LNCaP clone FGC (cell line): ENCODE data around the gene ZNF362.

Experiments
- DNase-seq: peaks from one replicate; pipeline ENCODE4 v3.0.0-alpha.2; 2011; ENCODE audit warnings: low read depth
- H3K4me3 ChIP-seq: 2 replicates; pipeline ENCODE4 v1.5.1; 2011; ENCODE audit warnings: mild to moderate bottlenecking, low read depth, low read length, control low read depth
- CTCF ChIP-seq: IDR thresholded peaks from 2 replicates; pipeline ENCODE4 v1.5.1; 2012; ENCODE audit warnings: mild to moderate bottlenecking; ENCODE audit not compliant: control insufficient read depth, insufficient read depth; ENCODE audit errors: extremely low read depth

ZNF362 gene

GRCh38 chr1:33271666-33272505 is 15.6 kb downstream of the ZNF362 start:
- no peak for DNase-seq
- H3K4me3 ChIP-seq = no peak overlapping the region
- TF ChIP-seq CTCF = no peak

- H3K4me3 ChIP-seq = no peak overlapping the region
- TF ChIP-seq CTCF = no peak
- DNase-seq = no peak
These were observed 16.2 kb downstream of the ZNF362 start for GRCh38 chr1:33272509-33272908.

GRCh38 chr1:33272930-33273329 is 16.6 kb downstream of the ZNF362 start:
- no peak overlapping the region for H3K4me3 ChIP-seq
- TF ChIP-seq CTCF = no peak
- no peak for DNase-seq

GRCh38 chr1:33273406-33273805 is 17.1 kb downstream of the ZNF362 start:
- no peak for DNase-seq
- H3K4me3 ChIP-seq = no peak overlapping the region
- TF ChIP-seq CTCF = no peak

GRCh38 chr1:33273961-33274371 is 17.7 kb downstream of the ZNF362 start:
- no peak for DNase-seq
- no peak for TF ChIP-seq CTCF
- no peak overlapping the region for H3K4me3 ChIP-seq

- no peak for TF ChIP-seq CTCF
- no peak overlapping the region for H3K4me3 ChIP-seq
- DNase-seq = no peak
These were observed 18.2 kb downstream of the ZNF362 start for GRCh38 chr1:33274446-33274845.

- TF ChIP-seq CTCF = no peak
- DNase-seq = no peak
- no peak overlapping the region for H3K4me3 ChIP-seq
These were observed 18.9 kb downstream of the ZNF362 start for GRCh38 chr1:33275195-33275594.
